ENCODE measurements around the gene DYNC2H1. TPM values are rescaled to one million over a fixed set of nuclear protein-coding genes. Genes with fewer than 3 reads are reported as not detected.

Gene DYNC2H1
- polyA plus RNA-seq, 1 donor (not counting 4 experiments of a cell fraction or from before 2014, with no cell fraction given) = 18.5 TPM

- H3K9ac ChIP-seq (ENCODE audit: control insufficient read depth, extremely low read depth, insufficient read depth, low read length) = no peak overlapping the region
- no peak overlapping the region for H3K27ac ChIP-seq (ENCODE audit: control insufficient read depth, insufficient read depth, low read length)
- dilution Hi-C loops (cut with MboI; ENCODE audit: extremely low pct_ligation_motif_present, low sequenced_read_pairs) = no loop called here
- H3K79me2 ChIP-seq (ENCODE audit: control insufficient read depth, insufficient read depth, low read length) = no peaks in the 10 kb centered on the region
- no peaks in the 10 kb centered on the region for H3K4me1 ChIP-seq (ENCODE audit: control insufficient read depth, extremely low read depth, insufficient read depth, low read length)
- H3K9me3 ChIP-seq (ENCODE audit: control insufficient read depth, low read depth, low read length) = no peaks in the 10 kb centered on the region
- FAIRE-seq = no peak
- H2AFZ ChIP-seq (ENCODE audit: control insufficient read depth, low read length) = no peak overlapping the region
- no peak overlapping the region for H3K4me2 ChIP-seq (ENCODE audit: control insufficient read depth, extremely low read depth, insufficient read depth, low read depth, low read length)
- TF ChIP-seq CTCF (optimal IDR thresholded peaks at IDR 0.05 in 1 of 3, IDR thresholded peaks at IDR 0.05 in 1 of 3, conservative IDR thresholded peaks at IDR 0.05 in 1 of 3; ENCODE audit: extremely low read depth in 1 of 3, insufficient read depth in 2 of 3, low read length in 3 of 3) = no peak
- no peaks in the 10 kb centered on the region for H4K20me1 ChIP-seq (ENCODE audit: control insufficient read depth, extremely low read depth, insufficient read depth, low read length)
- H3K9me1 ChIP-seq (ENCODE audit: control insufficient read depth, extremely low read depth, insufficient read depth, low read length) = no peaks in the 10 kb centered on the region
- H3K27me3 ChIP-seq (ENCODE audit: control insufficient read depth, extremely low read depth, insufficient read depth, low read length) = no peaks in the 10 kb centered on the region
- DNase-seq (ENCODE audit: low read depth, low spot score) = no peak
- peaks cover 0 to under 1% of the 10 kb centered on the region in 2 experiments for H3K36me3 ChIP-seq (ENCODE audit: control insufficient read depth in 2 of 2, extremely low read depth in 1 of 2, insufficient read depth in 2 of 2, low read length in 2 of 2)
- no peak overlapping the region for H3K4me3 ChIP-seq (ENCODE audit: control insufficient read depth in 2 of 3, extremely low read depth in 1 of 3, insufficient read depth in 2 of 3, low read depth in 1 of 3, low read length in 3 of 3)
Measured at GRCh38 chr11:103266167-103266831, 157.1 kb downstream of the DYNC2H1 start.

GRCh38 chr11:103272876-103273275 lies 163.7 kb downstream of the DYNC2H1 start:
- H3K4me1 ChIP-seq (ENCODE audit: control insufficient read depth, extremely low read depth, insufficient read depth, low read length) = no peaks in the 10 kb centered on the region
- FAIRE-seq (no peak), DNase-seq (ENCODE audit: low read depth, low spot score) (no peak)
- no peaks in the 10 kb centered on the region for H4K20me1 ChIP-seq (ENCODE audit: control insufficient read depth, extremely low read depth, insufficient read depth, low read length)
- H3K4me2 ChIP-seq (ENCODE audit: control insufficient read depth, extremely low read depth, insufficient read depth, low read depth, low read length) = no peak overlapping the region
- H2AFZ ChIP-seq (ENCODE audit: control insufficient read depth, low read length) = no peak overlapping the region
- TF ChIP-seq CTCF (optimal IDR thresholded peaks at IDR 0.05 in 1 of 3, IDR thresholded peaks at IDR 0.05 in 1 of 3, conservative IDR thresholded peaks at IDR 0.05 in 1 of 3; ENCODE audit: extremely low read depth in 1 of 3, insufficient read depth in 2 of 3, low read length in 3 of 3) (no peak), EZH2 (IDR thresholded peaks at IDR 0.05; ENCODE audit: low read length) (no peak)
- H3K36me3 ChIP-seq (ENCODE audit: control insufficient read depth in 2 of 2, extremely low read depth in 1 of 2, insufficient read depth in 2 of 2, low read length in 2 of 2) = no peaks in the 10 kb centered on the region
- H3K9me1 ChIP-seq (ENCODE audit: control insufficient read depth, extremely low read depth, insufficient read depth, low read length) = no peaks in the 10 kb centered on the region
- no peaks in the 10 kb centered on the region for H3K79me2 ChIP-seq (ENCODE audit: control insufficient read depth, insufficient read depth, low read length)
- H3K27ac ChIP-seq (ENCODE audit: control insufficient read depth, insufficient read depth, low read length) = no peak overlapping the region
- H3K27me3 ChIP-seq (ENCODE audit: control insufficient read depth, extremely low read depth, insufficient read depth, low read length) = no peaks in the 10 kb centered on the region
- H3K4me3 ChIP-seq (ENCODE audit: control insufficient read depth in 2 of 3, extremely low read depth in 1 of 3, insufficient read depth in 2 of 3, low read depth in 1 of 3, low read length in 3 of 3) = no peak overlapping the region
- H3K9me3 ChIP-seq (ENCODE audit: control insufficient read depth, low read depth, low read length) = no peaks in the 10 kb centered on the region
- no peak overlapping the region for H3K9ac ChIP-seq (ENCODE audit: control insufficient read depth, extremely low read depth, insufficient read depth, low read length)
- dilution Hi-C loops (cut with MboI; ENCODE audit: extremely low pct_ligation_motif_present, low sequenced_read_pairs) = no loop called here
